Measurements from ENCODE around the gene PTPRM. TPM values are rescaled to one million over a fixed set of nuclear protein-coding genes. Genes with fewer than 3 reads are reported as not detected.

Gene PTPRM
- total RNA-seq, 1 experiment from 2014 or later = 14.5 TPM

DNA sequence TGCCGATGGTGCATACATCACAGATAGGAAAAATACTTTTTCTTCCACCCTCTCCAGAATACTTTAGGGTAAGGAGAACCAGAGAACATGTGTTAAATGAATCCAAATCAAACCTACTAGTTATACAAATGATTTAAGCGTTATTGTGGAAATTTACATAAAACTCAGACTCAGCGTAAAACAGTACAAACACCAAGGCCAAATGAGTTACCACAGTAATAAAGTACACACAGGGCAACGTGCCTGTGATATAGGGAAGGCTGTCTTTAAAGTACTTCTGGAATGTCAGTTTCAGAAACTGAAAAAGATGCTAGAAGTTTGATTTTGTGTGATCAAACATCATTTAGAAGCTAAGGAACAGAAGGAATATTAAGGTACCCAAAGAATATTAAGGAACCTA, 46.9 kb downstream of the PTPRM start:
- no peaks in the 10 kb centered on the region for H3K79me2 ChIP-seq (ENCODE audit: insufficient read depth, low read length)
- POLR2A ChIA-PET = no interaction called here
- intact Hi-C loops (cut with micrococcal nuclease) = no loop called here
- no peak overlapping the region for H3K27ac ChIP-seq (ENCODE audit: low read depth, low read length)
- no peaks in the 10 kb centered on the region for H3K4me1 ChIP-seq (ENCODE audit: control insufficient read depth in 1 of 2, insufficient read depth in 2 of 2, low read length in 2 of 2)
- H2AFZ ChIP-seq (ENCODE audit: low read depth, low read length, poor library complexity, severe bottlenecking) = no peak overlapping the region
- no peak overlapping the region for H3K4me3 ChIP-seq (replicated peaks in 1 of 2; ENCODE audit: low read depth in 1 of 2, low read length in 2 of 2)
- H3K9me2 ChIP-seq (ENCODE audit: insufficient read depth) = no peaks in the 10 kb centered on the region
- CTCF ChIA-PET = no interaction called here
- no peaks in the 10 kb centered on the region for H3K9me3 ChIP-seq (ENCODE audit: control insufficient read depth in 1 of 2, insufficient read depth in 1 of 2, low read depth in 1 of 2, low read length in 2 of 2)
- TF ChIP-seq, protein P1, sequence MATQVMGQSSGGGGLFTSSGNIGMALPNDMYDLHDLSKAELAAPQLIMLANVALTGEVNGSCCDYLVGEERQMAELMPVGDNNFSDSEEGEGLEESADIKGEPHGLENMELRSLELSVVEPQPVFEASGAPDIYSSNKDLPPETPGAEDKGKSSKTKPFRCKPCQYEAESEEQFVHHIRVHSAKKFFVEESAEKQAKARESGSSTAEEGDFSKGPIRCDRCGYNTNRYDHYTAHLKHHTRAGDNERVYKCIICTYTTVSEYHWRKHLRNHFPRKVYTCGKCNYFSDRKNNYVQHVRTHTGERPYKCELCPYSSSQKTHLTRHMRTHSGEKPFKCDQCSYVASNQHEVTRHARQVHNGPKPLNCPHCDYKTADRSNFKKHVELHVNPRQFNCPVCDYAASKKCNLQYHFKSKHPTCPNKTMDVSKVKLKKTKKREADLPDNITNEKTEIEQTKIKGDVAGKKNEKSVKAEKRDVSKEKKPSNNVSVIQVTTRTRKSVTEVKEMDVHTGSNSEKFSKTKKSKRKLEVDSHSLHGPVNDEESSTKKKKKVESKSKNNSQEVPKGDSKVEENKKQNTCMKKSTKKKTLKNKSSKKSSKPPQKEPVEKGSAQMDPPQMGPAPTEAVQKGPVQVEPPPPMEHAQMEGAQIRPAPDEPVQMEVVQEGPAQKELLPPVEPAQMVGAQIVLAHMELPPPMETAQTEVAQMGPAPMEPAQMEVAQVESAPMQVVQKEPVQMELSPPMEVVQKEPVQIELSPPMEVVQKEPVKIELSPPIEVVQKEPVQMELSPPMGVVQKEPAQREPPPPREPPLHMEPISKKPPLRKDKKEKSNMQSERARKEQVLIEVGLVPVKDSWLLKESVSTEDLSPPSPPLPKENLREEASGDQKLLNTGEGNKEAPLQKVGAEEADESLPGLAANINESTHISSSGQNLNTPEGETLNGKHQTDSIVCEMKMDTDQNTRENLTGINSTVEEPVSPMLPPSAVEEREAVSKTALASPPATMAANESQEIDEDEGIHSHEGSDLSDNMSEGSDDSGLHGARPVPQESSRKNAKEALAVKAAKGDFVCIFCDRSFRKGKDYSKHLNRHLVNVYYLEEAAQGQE (IDR thresholded peaks at IDR 0.05; ENCODE audit: low read depth) = no peak
- TF ChIP-seq EGR1 (IDR thresholded peaks at IDR 0.05; ENCODE audit: low read depth) (no peak), RAD21 (IDR thresholded peaks at IDR 0.05; ENCODE audit: low read depth) (no peak), ZNF274 (IDR thresholded peaks at IDR 0.05; ENCODE audit: low read depth, low read length) (no peak), CEBPB (IDR thresholded peaks at IDR 0.05; ENCODE audit: low read depth) (no peak), ZFX (IDR thresholded peaks at IDR 0.05) (no peak), SP1 (IDR thresholded peaks at IDR 0.05; ENCODE audit: low read depth) (no peak), FOSL1 (IDR thresholded peaks at IDR 0.05; ENCODE audit: low read depth) (no peak), EZH2 (IDR thresholded peaks at IDR 0.05) (no peak), POLR2AphosphoS5 (IDR thresholded peaks at IDR 0.05; ENCODE audit: low read depth, low read length) (no peak)
- TF ChIP-seq, protein P2, sequence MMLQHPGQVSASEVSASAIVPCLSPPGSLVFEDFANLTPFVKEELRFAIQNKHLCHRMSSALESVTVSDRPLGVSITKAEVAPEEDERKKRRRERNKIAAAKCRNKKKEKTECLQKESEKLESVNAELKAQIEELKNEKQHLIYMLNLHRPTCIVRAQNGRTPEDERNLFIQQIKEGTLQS (IDR thresholded peaks at IDR 0.05) = no peak
- TF ChIP-seq, protein P3, sequence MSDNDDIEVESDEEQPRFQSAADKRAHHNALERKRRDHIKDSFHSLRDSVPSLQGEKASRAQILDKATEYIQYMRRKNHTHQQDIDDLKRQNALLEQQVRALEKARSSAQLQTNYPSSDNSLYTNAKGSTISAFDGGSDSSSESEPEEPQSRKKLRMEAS (IDR thresholded peaks at IDR 0.05) = no peak
- no TSS peak for BruUV-seq (replicated peaks)
- RAD21 ChIA-PET (ENCODE audit: low non-redundant PET in 1 of 2, low total read pairs in 2 of 2, uncharacterized antibody in 2 of 2, unreplicated experiment in 2 of 2) = no interaction called here
- DNase-seq (ENCODE audit: low read depth, low spot score) (no peak), ATAC-seq (no peak)
- no peak overlapping the region for H3K4me2 ChIP-seq (ENCODE audit: low read length)
- H4K20me1 ChIP-seq (ENCODE audit: insufficient read depth) = no peaks in the 10 kb centered on the region
- H3K36me3 ChIP-seq (ENCODE audit: control insufficient read depth in 1 of 2, insufficient read depth in 2 of 2, low read length in 2 of 2) = no peaks in the 10 kb centered on the region
- H3K27me3 ChIP-seq (ENCODE audit: insufficient read depth, low read length) = peaks cover 4% of the 10 kb centered on the region; the same call in 1 of the 2 replicates
- H3K9ac ChIP-seq (ENCODE audit: low read length) = no peak overlapping the region

Measured in HCT116 (cell line).